SK-MEL-5 (cell line): ENCODE measurements around the gene KRT86. TPM values are rescaled to one million over a fixed set of nuclear protein-coding genes. Genes with fewer than 3 reads are reported as not detected.

Experiments
- DNase-seq: peaks from one replicate; pipeline ENCODE4 v3.0.0-alpha.2; 2016; ENCODE audit warnings: low read depth, low spot score
- in situ Hi-C: cut with HindIII; loops from 2 replicates; pipeline ENCODE4 v1.10.0; 2016; ENCODE audit warnings: low sequenced_read_pairs, high pct_unique_total_duplicates, low pct_unique_long_range_greater_than_20kb
- polyA plus RNA-seq, 2 experiments: library from polyadenylated mRNA; depleted of rRNA; stranded (reverse); fragments of >200 nt; gene quantifications; 2 replicates each; pipeline ENCODE4 v1.2.3, GENCODE V29; 2015
- total RNA-seq: library from RNA; depleted of rRNA; stranded (reverse); fragments of >200 nt; shearing (Covaris generic); gene quantifications from 2 replicates; pipeline ENCODE4 v1.2.3, GENCODE V29; 2014; rRNA removed

Gene KRT86
- total RNA-seq = not detected in 2 replicates
- polyA plus RNA-seq (2015; cell fraction: cytosol; rRNA removed) = 0.96 and 1.4 TPM in 2 replicates
- polyA plus RNA-seq (2015; cell fraction: nucleus; rRNA removed) = not detected in 2 replicates

DNA sequence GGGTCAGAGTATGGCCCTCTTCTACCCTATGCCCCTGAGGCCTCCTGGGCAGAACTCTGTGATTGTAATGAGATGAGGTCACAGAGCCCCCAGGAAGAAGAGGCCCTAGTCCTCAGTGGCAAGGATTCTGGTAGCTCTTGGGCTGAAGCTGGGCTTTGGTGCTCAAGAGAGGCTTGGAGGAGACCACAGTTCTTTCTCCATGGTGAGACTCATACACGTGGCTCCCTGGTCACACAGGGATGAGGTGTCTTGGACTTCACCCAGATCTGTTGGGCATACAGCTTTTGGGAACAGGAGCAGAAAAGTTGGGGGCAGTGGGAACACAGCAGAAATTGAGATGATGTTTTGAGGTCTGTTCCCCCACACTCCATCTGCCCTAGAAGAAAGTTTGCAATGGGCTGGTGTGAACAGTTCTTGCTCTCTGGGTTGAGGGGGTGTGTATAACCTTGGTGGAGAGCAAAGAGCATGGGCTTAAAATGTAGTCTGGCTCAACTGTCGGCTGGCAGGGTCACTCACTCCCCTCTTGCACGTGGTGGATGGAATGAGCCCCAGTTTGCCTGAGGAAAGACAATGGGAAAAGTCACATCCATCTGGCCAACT is at the start of gene KRT86:
Gene KRT86, plus strand, starts transcription at position 125 of the 600 bp plus-strand sequence. CDS start 27,272 bp downstream, outside the sequence.
- DNase-seq = no peak
- in situ Hi-C loops = no loop called here

- DNase-seq = no peak
- in situ Hi-C loops = no loop called here
These were observed 48.7 kb upstream of the KRT86 start for GRCh38 chr12:52225752-52226151.

DNA sequence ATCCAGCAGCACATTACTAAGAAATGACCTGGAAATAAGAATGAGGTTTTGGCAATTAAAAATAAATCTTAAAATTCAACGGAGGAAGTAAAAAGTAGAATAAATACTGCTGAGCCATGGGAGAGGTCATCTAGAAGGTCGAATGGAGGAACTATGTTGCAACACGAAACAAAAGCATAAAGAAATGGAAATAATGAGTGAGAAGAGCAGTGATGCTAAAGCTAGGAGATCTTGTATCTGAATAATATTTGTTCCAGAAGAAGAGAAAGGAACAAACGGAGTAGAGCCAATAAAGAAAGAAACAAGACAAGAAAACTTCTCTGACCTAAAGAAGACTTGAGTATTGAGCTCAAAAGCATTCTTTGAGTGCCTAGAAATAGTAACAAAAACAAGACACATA is 48.0 kb upstream of the KRT86 start:
- in situ Hi-C loops = no loop called here
- no peak for DNase-seq

GRCh38 chr12:52227606-52228166 is 46.8 kb upstream of the KRT86 start:
- in situ Hi-C loops = no loop called here
- DNase-seq = no peak

DNA sequence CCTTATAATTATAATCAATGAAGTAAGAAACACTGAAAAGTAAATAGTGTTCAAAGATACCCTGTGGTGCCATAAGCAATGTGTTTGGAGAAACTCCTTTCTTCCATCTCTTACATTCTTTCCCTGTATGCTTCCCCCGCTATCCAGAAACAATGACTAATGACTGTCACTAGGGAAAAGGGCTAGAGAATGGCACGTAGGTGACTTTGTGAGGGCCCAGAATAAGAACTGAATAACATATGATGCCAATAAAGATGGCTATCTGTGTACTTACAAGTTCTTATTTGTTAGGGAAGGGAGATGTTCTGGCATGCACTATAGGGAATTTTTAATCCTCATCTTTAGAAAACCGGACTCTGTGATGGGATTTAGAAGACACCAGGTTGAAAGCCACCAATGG is 46.1 kb upstream of the KRT86 start:
- DNase-seq = no peak
- in situ Hi-C loops = no loop called here

DNA sequence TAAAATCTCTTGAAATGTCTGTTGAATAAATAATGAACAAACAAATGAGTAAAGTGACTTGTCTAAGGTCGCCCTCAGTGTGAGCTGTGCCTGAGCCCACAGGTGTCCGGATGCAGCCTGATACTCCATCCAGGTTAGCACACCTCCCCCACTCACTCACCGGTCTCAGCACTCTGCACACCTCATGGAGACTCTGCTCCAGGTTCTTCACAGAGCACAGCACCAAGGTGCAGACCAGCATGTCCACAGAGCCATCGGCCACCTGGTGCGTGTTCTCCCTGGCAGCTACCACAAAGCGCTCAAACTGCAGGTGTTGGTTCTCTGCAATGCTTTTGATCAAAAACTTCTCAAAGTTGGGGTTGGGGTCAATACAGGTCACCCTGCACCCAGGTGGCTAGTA is 45.5 kb upstream of the KRT86 start:
- in situ Hi-C loops = no loop called here
- no peak for DNase-seq

GRCh38 chr12:52229836-52230343 is 44.6 kb upstream of the KRT86 start:
- DNase-seq = no peak
- in situ Hi-C loops = no loop called here

DNA sequence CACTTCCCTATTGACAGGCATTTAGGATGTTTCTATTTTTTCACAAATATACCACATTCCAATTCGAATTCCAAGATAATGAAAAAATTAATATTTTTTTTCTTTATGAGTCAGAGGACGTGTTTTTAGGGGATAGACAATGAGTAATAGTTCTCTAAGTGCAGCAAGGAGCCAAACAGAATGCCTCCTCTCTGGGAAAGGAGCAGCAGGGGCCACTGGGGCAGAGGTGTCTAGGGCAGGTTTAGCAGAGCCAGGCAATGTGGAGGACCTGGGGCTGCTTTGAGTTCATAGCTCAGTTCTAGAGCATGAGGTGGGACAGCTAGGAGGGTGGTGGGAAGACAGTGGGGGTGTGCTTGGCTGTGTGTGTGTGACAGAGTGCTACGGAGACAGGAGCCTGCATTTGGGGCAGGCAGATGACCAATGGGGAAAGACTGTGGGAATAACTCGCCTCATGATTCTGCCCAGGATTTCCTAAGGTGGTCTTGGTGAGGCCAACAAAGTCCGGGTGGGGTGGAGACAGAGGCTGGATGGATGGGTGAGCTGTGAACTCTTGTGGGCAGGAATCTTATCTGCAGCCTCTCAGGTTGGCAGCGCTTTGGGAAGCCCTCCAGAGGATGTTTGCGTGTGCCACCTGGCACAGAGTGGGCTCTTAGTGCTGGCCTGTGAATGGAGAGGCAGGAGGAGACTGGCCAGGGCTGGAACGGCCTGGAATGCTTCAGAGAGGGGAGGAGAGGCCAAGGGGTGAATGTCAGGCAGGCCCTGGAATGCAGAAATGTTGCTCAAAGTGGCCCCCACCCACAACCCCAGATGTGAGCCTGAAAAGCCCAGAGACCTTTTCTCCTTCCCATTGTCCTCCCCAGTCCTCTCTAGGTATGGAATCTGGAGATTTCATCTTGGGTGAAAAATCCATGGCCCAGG is 43.8 kb upstream of the KRT86 start:
- in situ Hi-C loops = no loop called here
- no peak for DNase-seq

DNA sequence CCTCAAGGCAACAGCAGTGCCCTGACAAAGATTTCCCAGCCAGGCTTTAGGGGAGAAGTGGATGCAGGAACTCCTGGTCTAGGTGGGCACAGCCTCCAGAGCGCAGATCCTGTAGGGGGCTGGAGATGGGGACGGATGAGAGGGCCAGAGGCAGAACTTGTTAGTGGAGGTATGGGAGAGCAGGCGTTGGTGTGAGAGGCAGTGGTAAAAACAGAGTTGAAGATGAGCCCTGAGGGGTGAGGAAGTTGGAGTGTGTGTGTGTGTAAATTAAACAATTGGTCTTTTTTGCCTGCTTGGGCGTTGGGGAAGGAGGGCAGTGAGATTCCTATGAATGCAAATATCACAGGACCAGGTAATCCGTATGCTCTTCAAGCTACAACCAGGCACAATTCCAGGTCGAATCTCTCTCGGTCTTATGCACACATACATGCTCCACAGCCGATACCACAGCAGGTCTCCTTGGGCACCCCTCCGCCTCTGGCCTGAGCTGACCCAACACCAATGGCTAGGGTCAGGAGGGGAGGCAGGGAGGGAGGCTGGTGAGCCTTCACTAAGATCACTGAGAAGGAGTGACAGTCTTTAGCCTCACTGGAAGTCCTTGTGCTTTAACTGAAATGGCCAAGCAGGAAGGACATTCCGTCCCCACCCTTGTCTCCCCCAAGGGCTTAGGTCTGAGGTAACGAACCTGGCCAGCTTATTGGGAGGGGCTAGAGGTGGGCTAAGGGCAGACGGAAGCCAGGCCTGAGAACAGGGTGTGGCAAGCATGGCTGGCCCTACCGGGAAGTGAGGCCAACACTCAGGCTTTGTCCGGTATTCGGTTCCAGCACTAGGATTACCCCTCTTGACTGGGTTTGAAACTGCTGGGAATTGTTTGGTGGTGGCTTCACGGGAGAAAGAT is 42.9 kb upstream of the KRT86 start:
- in situ Hi-C loops = no loop called here
- DNase-seq = peak; percentile 29

DNA sequence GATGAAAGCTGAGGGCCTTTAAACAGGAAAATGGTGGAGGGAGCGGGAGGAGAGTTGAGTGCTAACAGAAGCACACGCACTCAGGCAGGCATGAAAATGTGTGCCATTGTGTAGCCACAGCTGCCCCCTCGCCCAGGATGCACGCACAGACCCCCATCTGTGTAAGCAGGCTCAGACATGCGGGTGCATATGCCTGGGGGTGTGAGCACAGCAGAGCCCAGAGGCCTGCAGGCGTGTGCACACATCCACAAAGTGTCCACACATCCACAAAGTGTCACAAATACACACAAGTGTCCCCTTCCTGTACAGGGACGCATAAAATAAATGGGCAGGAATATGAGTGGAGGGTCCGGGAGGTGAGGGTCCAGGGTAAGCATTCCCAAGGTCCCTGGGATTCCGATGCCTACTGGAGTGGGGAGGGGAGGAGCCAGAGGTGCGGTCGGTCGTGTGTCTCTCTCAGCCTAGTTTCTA is 42.2 kb upstream of the KRT86 start:
- DNase-seq = no peak
- in situ Hi-C loops = no loop called here

- in situ Hi-C loops = no loop called here
- DNase-seq = no peak
These were observed 41.6 kb upstream of the KRT86 start, which contains the start of gene KRT7 for GRCh38 chr12:52232674-52233461. Gene KRT7, plus strand, starts transcription at chr12:52233243. Its CDS starts 54 bp downstream, at chr12:52233297.

DNA sequence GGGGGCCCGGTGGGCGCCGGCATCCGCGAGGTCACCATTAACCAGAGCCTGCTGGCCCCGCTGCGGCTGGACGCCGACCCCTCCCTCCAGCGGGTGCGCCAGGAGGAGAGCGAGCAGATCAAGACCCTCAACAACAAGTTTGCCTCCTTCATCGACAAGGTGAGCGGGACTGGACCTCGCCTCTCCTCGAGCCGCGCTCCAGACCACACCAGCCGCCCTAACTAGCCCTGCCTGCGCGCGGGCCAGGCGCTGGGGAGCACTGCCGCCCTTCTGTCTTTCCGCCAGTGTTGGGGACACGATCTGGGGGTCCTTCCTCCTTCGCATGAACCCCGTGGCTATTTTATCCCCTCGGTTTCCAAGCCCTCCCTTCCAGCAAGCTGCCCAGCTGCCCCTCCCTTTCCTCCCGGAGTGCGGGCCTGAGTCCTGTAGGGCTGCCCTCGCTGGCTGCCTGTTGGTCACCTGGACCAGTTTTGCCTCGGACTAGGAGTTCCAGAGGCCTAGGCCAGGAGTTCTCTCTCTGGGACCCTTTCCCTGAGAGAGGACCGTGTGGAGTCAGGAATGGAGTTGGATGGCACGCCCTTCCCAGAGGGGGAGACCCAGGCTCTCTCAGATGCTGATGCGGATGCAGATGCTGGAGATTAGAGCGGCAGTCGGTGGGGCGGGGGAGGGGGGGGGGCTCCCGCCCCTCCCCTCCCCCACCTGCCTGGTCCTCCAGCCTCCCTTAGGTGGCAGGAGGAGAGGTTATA is 40.8 kb upstream of the KRT86 start:
- in situ Hi-C loops = no loop called here
- DNase-seq = no peak

- no peak for DNase-seq
These were observed 40.1 kb upstream of the KRT86 start for GRCh38 chr12:52234223-52234810.

DNA sequence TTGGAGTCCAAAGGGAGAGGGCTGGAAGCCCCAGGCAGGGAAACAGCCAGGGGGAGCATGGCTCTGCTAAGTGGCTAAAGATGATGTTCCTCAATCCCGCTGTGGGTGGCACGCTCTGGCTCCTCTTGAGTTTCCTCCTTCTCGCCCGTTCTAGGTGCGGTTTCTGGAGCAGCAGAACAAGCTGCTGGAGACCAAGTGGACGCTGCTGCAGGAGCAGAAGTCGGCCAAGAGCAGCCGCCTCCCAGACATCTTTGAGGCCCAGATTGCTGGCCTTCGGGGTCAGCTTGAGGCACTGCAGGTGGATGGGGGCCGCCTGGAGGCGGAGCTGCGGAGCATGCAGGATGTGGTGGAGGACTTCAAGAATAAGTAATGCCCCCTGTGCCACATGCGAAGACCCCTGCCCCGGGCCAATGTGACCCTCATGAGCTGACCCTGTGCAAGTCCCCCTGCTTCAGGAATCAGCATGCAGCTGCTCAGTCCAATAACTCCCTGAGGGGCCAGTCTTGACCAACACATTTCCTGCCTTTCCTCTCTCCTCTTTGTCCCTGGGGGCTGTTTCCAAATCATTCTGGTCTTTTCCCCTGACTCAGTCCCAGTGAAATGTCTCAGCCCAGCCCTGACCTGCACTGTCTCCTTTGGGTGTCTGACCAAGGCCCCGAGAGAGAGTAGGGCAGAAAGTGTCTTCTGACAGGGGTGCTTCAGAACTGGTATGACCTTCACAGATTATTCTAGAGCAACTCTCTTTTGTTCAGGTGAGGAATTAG is 39.3 kb upstream of the KRT86 start:
- in situ Hi-C loops = no loop called here
- DNase-seq = no peak

More at GRCh38 chr12:52234223-52234810, 40.1 kb upstream of the KRT86 start:
- in situ Hi-C loops = no loop called here

- in situ Hi-C loops = no loop called here
- DNase-seq = no peak
These were observed 38.6 kb upstream of the KRT86 start for GRCh38 chr12:52235822-52236361.
